Nephron progenitor cell (in vitro differentiated cells): Measurements from ENCODE around the gene AGAP3.
A peak's percentile ranks its signal among the peaks of the same experiment; 100 is the strongest.

Experiments
- DNase-seq: peaks from one replicate; pipeline ENCODE4 v3.0.0; 2021
- H3K27ac Mint-ChIP-seq: 2 replicates; pipeline ENCODE4 v1.8.0; 2021; ENCODE audit warnings: mild to moderate bottlenecking, moderate library complexity, mixed read lengths
- H3K27me3 Mint-ChIP-seq: 2 replicates; pipeline ENCODE4 v1.8.0; 2021; ENCODE audit warnings: mild to moderate bottlenecking, low read depth, mixed read lengths; ENCODE audit not compliant: poor library complexity
- H3K36me3 Mint-ChIP-seq: 2 replicates; pipeline ENCODE4 v1.8.0; 2021; ENCODE audit warnings: low read depth, mixed read lengths
- H3K4me1 Mint-ChIP-seq: 2 replicates; pipeline ENCODE4 v1.8.0; 2021; ENCODE audit warnings: mixed read lengths
- H3K4me3 Mint-ChIP-seq: 2 replicates; pipeline ENCODE4 v1.8.0; 2021; ENCODE audit warnings: mild to moderate bottlenecking, moderate library complexity, mixed read lengths
- H3K9me3 Mint-ChIP-seq: 2 replicates; pipeline ENCODE4 v1.8.0; 2021; ENCODE audit warnings: mild to moderate bottlenecking, moderate library complexity, mixed read lengths
- TF ChIP-seq, protein P1 (sequence below): fragments of 200-600 bp; sonication (generic); IDR thresholded peaks from 2 replicates; pipeline ENCODE4 v1.5.0; 2021; ENCODE audit warnings: antibody characterized with exemption

AGAP3 gene

DNA sequence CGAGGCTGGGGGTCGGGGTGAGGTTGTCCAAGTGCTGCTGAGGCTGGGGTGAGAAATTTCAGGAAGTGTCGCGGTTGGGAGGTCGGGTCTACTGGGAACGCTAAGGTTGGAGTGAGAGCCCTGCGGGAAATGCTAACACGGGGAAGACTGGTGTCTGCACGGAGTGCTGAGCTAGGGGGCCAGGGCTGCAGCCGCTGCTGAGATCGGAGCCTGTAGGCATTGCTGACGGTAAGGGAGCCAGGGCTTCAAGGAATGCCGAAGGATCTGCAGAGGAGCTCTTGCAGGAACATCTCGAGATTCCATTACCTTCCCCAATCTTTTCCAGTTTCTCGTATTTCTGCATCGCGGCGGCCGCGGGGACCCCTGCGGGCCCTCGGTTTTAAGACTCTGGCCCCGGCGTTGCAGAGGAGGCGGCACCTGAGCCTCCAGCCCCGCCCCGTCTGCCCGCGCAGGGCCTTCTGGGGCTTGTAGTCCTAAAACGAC, 28.7 kb upstream of the AGAP3 start, which contains the start of gene CDK5:
Gene CDK5, minus strand, starts transcription at position 392 of the 483 bp plus-strand sequence. Its CDS starts 49 bp downstream, at position 343.
- TF ChIP-seq, protein P1, sequence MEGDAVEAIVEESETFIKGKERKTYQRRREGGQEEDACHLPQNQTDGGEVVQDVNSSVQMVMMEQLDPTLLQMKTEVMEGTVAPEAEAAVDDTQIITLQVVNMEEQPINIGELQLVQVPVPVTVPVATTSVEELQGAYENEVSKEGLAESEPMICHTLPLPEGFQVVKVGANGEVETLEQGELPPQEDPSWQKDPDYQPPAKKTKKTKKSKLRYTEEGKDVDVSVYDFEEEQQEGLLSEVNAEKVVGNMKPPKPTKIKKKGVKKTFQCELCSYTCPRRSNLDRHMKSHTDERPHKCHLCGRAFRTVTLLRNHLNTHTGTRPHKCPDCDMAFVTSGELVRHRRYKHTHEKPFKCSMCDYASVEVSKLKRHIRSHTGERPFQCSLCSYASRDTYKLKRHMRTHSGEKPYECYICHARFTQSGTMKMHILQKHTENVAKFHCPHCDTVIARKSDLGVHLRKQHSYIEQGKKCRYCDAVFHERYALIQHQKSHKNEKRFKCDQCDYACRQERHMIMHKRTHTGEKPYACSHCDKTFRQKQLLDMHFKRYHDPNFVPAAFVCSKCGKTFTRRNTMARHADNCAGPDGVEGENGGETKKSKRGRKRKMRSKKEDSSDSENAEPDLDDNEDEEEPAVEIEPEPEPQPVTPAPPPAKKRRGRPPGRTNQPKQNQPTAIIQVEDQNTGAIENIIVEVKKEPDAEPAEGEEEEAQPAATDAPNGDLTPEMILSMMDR = no peak
- H3K27me3 Mint-ChIP-seq = peaks cover 36% of the 10 kb centered on the region

DNA sequence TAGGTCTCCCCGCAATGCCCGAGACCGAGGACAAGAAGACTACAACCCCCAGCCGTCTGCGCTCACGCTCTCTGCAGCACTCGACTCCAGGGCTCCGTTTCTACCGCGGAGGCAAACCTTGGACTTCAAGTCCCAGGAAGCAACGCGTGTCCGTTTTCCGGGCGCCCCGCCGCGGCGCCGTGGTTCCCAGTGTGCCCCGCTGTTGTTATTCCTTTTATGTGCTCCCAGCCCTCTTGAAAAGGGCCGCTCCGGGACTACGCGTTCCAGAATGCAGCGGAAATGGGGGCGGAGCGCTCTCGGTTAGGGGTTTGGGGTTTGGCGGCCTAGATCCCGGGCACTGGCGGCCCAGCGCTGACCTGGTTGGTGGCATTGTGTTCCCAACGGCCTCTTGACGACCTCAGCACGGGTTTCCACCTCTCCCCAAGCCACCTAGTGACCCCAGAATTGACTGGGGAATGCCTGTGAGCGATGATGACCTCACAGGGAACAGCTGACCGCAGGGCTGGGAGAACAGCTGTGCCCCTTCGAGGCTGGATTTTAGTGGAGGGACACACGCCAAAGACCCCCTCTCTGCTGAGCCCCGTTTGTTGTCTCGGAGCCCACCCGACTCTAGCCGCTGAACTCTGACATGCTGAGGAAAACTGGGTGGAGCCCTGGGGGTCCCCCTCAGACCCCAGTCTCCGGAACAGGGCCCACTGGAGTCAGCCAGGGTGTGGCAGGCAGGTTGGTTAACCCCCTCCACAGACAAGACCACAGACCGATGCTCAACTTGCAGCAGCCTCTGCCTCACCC, 28.1 kb upstream of the AGAP3 start:
- DNase-seq = peak; percentile 95
- Mint-ChIP-seq H3K36me3 (no peaks in the 10 kb centered on the region), H3K4me3 (peak overlapping the region; percentile 92), H3K27ac (peak overlapping the region; percentile 77), H3K27me3 (peaks cover 32% of the 10 kb centered on the region), H3K9me3 (no peaks in the 10 kb centered on the region), H3K4me1 (peaks cover 50% of the 10 kb centered on the region)
- TF ChIP-seq, protein P1 = no peak

More for the DNA sequence above, 28.7 kb upstream of the AGAP3 start, which contains the start of gene CDK5:
- Mint-ChIP-seq H3K9me3 (no peaks in the 10 kb centered on the region), H3K4me1 (peaks cover 49% of the 10 kb centered on the region), H3K4me3 (peak within 1 kb of the TSS; percentile 92), H3K36me3 (no peaks in the 10 kb centered on the region), H3K27ac (peak within 1 kb of the TSS; percentile 77)
- no peak for DNase-seq

DNA sequence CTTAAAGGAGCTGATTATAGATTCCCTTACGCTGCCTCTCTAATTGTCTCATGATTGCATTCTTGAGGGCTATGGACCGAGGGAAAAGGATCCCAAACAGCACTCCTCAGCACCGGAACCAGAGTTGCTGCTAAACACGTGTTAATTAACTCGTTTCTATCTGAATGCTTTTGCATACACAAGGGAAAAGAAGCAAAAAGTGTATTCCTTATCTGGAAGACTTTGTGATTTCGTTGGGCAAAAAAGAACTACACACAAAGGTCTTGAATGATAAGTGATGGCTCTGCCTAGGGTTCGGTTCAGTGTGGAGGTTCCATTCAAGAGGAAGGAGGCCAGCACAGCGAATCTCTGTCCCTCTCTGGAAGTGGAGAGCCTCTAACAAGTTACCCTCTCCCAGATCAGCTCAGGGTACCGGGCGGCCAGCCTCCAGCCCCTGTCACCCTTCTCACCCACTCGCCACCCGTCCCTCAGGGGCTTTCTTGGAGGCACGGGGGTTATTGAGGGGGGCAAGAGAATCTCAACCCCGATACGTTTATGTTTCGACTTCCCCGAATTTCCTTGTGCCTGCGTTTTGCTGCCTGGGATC, 27.4 kb upstream of the AGAP3 start:
- H3K9me3 Mint-ChIP-seq = no peaks in the 10 kb centered on the region
- H3K27me3 Mint-ChIP-seq = peaks cover 32% of the 10 kb centered on the region
- TF ChIP-seq, protein P1 = no peak
- peak overlapping the region; percentile 92 for H3K4me3 Mint-ChIP-seq
- H3K27ac Mint-ChIP-seq = peak overlapping the region; percentile 77
- H3K36me3 Mint-ChIP-seq = no peaks in the 10 kb centered on the region
- peaks cover 55% of the 10 kb centered on the region for H3K4me1 Mint-ChIP-seq
- DNase-seq = no peak

DNA sequence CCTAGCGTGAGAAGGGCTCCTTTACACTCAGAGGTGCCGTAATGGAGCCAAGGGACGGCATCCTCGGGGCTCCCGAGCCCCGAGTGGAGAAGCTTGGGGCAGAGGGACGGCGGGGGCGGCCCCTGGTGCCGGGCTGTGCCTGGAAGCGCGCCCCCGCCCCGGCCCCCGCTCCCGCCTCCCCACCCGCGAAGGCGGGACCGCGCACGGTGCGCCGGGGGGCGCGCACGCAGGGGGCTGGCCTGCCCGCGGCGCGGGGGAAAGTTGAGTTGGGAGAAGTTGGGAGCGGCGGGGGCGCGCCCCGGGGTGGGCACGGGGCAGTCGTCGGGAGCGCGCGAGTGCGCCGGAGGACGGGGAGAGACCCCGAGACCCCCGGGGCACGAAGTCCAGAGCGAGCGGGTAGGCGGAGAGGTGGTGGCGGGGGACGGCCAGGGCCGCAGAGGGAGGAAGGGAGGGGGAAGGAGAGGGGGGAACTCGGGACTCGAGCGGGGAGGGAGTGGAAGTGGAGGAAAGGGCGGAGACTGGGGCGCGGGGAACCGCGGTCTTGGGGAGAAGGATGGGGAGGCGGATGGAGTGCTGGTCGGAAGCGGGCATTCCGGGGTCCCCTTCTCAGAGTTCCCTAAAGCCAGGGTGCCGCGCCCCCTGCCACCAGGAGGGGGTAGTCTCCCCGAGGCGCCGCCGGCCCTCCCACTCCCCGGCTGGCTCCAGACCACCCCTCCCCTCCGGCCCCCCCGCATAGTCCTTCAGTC, 26.7 kb upstream of the AGAP3 start, which contains the start of gene SLC4A2:
Gene SLC4A2, plus strand, starts transcription at position 223 of the 746 bp plus-strand sequence. CDS start 2,399 bp downstream, outside the sequence.
- Mint-ChIP-seq H3K9me3 (no peaks in the 10 kb centered on the region), H3K4me1 (peaks cover 55% of the 10 kb centered on the region), H3K36me3 (no peaks in the 10 kb centered on the region), H3K27ac (peak within 1 kb of the TSS; percentile 77), H3K4me3 (peak within 1 kb of the TSS; percentile 92), H3K27me3 (peaks cover 32% of the 10 kb centered on the region)
- TF ChIP-seq, protein P1 = peak; percentile 52
- DNase-seq = peak; percentile 77

- no peak for DNase-seq
Measured at GRCh38 chr7:151060113-151060415, 26.2 kb upstream of the AGAP3 start.

More at GRCh38 chr7:151060113-151060415, 26.2 kb upstream of the AGAP3 start:
- Mint-ChIP-seq H3K4me1 (peaks cover 55% of the 10 kb centered on the region), H3K27ac (no peak overlapping the region), H3K4me3 (peak overlapping the region; percentile 92), H3K9me3 (no peaks in the 10 kb centered on the region), H3K27me3 (peaks cover 31% of the 10 kb centered on the region), H3K36me3 (no peaks in the 10 kb centered on the region)
- TF ChIP-seq, protein P1 = peak; percentile 1
